Rectal smooth muscle tissue (tissue), 1 donor: Measurements from ENCODE around the gene STK38.
"Not testable (repeated sequence)": the region's sequence is repeated elsewhere in the genome, so short reads cannot be mapped to it uniquely, and the experiment has no call there.

Experiments
- H3K27ac ChIP-seq: one replicate; pipeline ENCODE4 v1.7.0; 2013; ENCODE audit warnings: low read depth, low read length, inconsistent platforms
- H3K27me3 ChIP-seq: one replicate; pipeline ENCODE4 v1.7.0; 2013; ENCODE audit warnings: low read length; ENCODE audit not compliant: control insufficient read depth, insufficient read depth
- H3K36me3 ChIP-seq: one replicate; pipeline ENCODE4 v1.7.0; 2013; ENCODE audit warnings: low read length; ENCODE audit not compliant: control insufficient read depth, insufficient read depth
- H3K4me1 ChIP-seq: one replicate; pipeline ENCODE4 v1.7.0; 2013; ENCODE audit warnings: low read length; ENCODE audit not compliant: control insufficient read depth, insufficient read depth
- H3K4me3 ChIP-seq: one replicate; pipeline ENCODE4 v1.7.0; 2013; ENCODE audit warnings: low read length
- H3K9ac ChIP-seq: one replicate; pipeline ENCODE4 v1.7.0; 2013; ENCODE audit warnings: low read length

The STK38 gene

DNA sequence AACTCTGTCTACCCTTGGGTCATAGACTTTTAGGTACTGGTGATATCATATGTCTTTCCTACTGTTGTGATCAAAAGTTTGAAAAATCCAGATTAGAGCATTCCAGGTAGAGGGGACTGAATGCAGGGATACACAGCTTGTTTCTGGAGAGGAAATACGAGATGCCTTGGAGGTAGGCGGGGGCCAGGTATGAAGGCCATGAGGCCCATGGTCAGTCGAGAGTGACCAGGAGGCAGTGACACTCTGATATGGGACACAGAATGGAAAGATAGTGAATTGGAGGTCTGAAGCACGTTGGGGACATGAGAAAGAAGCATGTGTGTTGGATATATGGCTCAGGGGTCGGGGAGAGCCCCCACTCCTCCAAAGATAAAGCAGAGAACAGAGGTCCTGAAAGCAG, 30.8 kb upstream of the STK38 start:
- Histone ChIP-seq H3K4me3 (no peak overlapping the region), H3K4me1 (peaks cover 10% of the 10 kb centered on the region), H3K27ac (peak overlapping the region; percentile 93), H3K36me3 (no peaks in the 10 kb centered on the region), H3K27me3 (no peaks in the 10 kb centered on the region), H3K9ac (no peak overlapping the region)

DNA sequence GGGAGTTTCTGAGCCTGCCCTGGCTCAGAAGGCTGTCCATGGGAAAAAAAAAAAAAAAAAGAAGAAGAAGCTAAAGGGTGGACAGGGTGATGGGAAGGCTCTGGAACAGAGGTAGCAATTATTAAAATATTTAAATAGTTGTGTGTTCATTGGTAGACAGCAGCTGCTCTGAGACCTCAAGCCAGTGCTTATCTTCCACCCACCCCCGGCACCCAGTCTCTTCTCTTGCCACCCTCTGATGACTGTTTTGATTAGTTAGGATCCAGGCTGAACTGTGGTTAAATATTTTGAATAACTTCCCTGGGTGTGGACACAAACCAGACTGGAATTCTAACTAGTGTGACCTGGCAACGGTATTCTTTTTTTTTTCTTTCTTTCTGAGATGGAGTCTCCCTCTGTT, 30.0 kb upstream of the STK38 start:
- Histone ChIP-seq H3K9ac (no peak overlapping the region), H3K4me3 (no peak overlapping the region), H3K4me1 (peaks cover 10% of the 10 kb centered on the region), H3K27me3 (no peaks in the 10 kb centered on the region), H3K36me3 (no peaks in the 10 kb centered on the region), H3K27ac (no peak overlapping the region)

DNA sequence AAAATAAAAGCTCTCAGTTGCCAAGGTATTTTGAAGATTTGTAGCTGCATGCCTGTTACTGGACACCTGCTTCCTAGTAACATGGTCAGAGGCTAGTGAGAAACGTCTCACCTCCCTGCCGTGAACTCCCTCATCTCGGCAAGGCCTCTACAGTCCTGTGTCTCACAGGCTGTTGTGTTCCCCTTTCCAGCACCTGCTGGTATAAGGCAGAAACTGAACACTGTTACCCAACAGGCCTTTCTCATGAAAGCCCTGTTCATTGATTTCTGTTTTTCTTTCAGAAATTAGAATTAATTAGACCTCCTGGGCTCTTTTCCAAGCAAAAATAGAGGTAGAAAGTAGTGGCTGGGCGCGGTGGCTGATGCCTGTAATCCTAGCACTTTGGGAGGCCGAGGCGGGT, 29.3 kb upstream of the STK38 start:
- Histone ChIP-seq H3K9ac (no peak overlapping the region), H3K36me3 (no peaks in the 10 kb centered on the region), H3K27me3 (no peaks in the 10 kb centered on the region), H3K4me1 (peaks cover 10% of the 10 kb centered on the region), H3K4me3 (no peak overlapping the region), H3K27ac (no peak overlapping the region)

DNA sequence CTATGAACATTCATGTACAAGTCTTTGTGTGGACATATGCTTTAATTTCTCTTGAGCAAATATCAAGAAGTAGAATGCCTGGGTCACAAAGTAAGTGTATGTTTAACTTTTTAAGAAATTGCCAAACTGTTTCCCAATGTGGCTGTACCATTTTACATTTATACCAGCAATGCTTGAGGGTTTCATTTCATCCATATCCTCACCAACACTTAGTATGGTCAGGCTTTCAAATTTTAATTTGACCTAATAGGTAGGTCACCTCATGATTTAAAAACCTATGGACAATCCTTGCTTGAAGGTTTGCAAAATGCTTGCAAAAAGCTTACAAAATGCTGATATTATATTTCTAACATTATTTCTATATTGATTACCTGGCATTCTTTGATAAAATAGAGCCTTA, 27.4 kb upstream of the STK38 start:
- H3K27ac ChIP-seq: no peak overlapping the region
- H3K4me1 ChIP-seq: peaks cover 9% of the 10 kb centered on the region
- H3K27me3 ChIP-seq: no peaks in the 10 kb centered on the region
- no peak overlapping the region for H3K4me3 ChIP-seq
- no peaks in the 10 kb centered on the region for H3K36me3 ChIP-seq
- no peak overlapping the region for H3K9ac ChIP-seq

DNA sequence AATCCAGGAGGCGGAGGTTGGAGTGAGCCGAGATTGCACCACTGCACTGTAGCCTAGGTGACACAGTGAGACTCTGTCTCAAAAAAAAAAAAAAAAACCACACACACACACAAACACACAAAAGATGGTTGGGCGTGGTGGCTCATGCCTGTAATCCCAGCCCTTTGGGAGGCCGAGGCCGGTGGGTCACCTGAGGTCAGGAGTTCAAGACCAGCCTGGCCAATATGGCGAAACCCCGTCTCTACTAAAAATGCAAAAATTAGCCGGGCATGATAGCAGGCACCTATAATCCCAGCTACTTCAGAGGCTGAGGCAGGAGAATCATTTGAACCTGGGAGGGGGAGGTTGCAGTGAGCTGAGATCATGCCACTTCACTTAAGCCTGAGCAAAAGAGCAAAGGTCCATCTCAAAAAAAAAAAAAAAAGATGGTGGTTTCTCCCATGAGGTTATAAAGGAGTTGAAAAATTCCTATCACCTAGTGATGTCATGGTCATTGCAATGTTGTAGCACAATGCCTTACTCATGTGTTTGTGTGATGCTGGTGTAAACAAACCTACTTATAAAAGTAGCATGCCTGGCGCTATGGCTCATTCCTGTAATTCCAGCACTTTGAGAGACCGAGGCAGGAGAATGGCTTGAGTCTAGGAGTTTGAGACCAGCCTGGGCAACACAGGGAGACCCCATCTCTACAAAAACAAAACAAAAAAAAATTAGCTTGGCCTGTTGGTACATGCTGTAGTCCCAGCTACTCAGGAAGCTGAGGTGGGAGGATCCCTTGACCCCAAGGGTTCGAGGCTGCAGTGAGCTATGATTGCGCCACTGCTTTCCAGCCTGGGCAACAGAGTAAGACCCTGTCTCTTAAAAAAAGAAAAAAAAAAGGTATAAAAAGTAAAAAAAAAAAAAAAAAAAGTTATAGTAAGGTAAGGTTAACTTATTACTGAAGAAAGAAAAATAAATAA, 25.4 kb upstream of the STK38 start:
- H3K9ac ChIP-seq, H3K27ac ChIP-seq, H3K27me3 ChIP-seq, H3K4me1 ChIP-seq, H3K36me3 ChIP-seq, H3K4me3 ChIP-seq: not testable (repeated sequence)

DNA sequence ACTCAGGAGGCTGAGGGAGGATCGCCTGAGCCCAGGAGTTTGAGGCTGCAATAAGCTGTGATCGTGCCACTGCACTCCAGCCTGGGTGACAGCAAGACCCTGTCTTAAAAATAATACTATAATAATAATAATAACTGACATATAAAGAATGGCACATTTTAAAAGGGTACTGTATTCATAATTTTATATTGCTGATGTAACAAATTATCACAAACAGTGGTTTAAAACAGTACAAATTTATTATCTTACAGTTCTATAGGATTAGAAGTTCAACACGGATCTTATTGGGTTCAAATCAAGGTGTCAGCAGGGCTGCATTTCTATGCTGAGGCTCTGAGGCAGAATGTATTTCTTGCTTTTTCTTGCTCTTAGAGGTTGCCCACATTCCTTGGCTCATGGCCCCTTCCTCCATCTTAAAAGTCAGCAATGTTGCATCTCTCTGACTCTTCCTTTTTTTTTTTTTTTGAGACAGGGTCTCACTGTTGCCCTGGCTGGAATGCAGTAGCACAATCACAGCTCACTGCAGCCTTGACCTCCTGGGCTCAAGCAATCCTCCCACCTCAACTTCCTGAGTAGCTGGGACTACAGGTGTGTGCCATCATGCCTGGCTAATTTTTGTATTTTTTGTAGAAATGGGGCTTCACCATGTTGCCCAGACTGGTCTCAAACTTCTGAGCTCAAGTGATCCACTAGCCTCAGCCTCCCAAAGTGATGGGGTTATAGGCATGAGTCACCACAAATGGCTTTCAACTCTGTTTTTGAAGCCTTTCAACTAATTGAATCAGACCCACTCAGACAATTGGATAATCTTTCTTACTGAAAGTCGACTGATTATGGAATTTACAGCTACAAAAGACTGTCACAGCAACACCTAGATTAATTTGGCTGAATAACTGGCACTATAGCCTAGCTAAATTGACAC, 24.1 kb upstream of the STK38 start:
- Histone ChIP-seq H3K27ac (no peak overlapping the region), H3K9ac (no peak overlapping the region), H3K36me3 (no peaks in the 10 kb centered on the region), H3K4me3 (no peak overlapping the region), H3K4me1 (no peaks in the 10 kb centered on the region), H3K27me3 (no peaks in the 10 kb centered on the region)

DNA sequence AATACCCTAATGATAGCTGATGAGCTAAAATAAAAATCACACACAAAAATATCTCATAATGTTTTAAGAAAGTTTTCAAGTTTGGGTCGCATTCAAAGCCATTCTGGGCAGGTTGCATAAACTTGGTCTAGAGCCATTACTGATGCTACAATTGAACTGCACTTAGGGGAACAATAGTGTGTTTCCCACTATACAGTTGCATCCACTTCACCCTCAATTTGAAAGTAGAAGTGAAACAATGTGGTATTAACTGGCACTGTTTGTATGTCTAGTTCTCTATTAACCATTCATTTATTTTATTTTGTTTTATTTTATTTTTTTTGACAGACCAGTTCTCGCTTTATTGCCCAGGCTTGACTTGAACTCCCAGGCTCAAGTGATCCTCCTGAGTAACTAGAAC, 23.0 kb upstream of the STK38 start:
- no peak overlapping the region for H3K9ac ChIP-seq
- H3K4me1 ChIP-seq: no peaks in the 10 kb centered on the region
- no peak overlapping the region for H3K4me3 ChIP-seq
- no peak overlapping the region for H3K27ac ChIP-seq
- no peaks in the 10 kb centered on the region for H3K36me3 ChIP-seq
- H3K27me3 ChIP-seq: no peaks in the 10 kb centered on the region

DNA sequence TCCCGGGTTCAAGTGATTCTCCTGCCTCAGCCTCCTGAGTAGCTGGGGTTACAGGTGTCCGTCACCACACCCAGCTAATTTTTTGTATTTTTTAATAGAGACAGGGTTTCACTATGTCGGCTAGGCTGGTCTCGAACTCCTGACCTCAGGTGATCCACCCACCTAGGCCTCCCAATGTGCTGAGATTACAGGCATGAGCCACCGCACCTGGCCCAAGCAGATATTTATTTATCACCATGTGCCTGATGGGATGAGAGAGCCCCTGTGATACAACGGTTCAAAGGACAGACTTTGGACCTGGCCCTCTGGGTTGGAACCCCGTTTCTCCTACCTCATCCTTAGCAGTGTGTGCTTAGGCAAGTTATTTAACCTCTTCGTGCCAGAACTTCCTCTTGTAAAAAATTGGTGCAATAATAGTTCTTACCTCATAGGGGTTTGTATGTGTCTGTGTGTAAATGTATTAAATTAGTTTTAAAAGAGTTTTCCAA, 19.2 kb upstream of the STK38 start:
- no peaks in the 10 kb centered on the region for H3K4me1 ChIP-seq
- H3K9ac ChIP-seq: no peak overlapping the region
- H3K36me3 ChIP-seq: no peaks in the 10 kb centered on the region
- no peaks in the 10 kb centered on the region for H3K27me3 ChIP-seq
- H3K27ac ChIP-seq: no peak overlapping the region
- H3K4me3 ChIP-seq: no peak overlapping the region

DNA sequence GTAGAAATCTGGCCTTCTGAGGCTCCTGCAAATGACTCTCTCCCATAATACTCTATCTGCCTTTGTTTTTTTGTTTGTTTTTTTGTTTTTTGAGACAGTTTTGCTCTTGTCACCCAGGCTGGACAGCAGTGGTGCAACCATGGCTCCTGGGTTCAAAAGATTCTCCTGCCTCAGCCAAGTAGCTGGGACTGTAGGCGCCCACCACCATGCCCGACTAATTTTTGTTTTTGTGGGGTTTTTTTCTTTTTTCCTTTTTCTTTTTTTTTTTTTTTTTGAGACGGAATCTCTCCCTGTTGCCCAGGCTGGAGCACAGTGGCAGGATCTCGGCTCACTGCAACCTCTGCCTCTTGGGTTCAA, 16.6 kb upstream of the STK38 start:
- Histone ChIP-seq H3K9ac (no peak overlapping the region), H3K4me3 (no peak overlapping the region), H3K36me3 (no peaks in the 10 kb centered on the region), H3K27ac (no peak overlapping the region), H3K27me3 (no peaks in the 10 kb centered on the region), H3K4me1 (no peaks in the 10 kb centered on the region)

DNA sequence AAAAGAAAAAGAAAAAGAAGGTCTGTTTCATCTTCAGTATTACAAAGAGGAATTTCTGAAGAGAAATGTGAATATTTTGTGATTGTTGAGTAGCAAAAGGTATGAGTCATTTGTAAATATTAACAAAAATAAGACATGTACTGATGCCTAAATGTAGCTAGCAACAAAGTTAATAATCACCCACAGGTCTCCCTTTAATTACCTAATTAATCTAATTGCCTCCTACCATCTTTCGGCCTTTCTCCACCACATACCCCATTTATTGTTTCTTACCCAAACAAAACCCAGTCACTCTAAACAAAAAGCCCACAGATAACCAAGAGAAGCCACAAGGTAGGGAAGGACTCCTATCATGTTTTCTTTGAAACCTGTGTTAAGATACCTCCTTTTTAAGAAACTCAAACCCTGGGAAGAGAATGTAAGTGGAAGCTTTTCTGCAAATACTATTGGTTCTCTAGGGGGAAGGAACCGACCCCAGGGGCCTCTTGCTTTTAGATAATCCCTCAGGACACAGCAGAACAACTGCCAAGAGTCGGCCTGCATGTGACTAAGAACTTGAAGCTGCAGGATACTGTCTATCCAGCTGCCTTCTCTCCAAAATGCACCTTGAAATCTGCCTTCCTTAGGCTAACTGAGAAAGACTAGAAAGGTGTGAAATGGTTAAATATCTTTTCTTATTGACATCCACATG, 16.1 kb upstream of the STK38 start:
- Histone ChIP-seq H3K4me1 (no peaks in the 10 kb centered on the region), H3K27ac (no peak overlapping the region), H3K4me3 (no peak overlapping the region), H3K9ac (no peak overlapping the region), H3K27me3 (no peaks in the 10 kb centered on the region), H3K36me3 (no peaks in the 10 kb centered on the region)

DNA sequence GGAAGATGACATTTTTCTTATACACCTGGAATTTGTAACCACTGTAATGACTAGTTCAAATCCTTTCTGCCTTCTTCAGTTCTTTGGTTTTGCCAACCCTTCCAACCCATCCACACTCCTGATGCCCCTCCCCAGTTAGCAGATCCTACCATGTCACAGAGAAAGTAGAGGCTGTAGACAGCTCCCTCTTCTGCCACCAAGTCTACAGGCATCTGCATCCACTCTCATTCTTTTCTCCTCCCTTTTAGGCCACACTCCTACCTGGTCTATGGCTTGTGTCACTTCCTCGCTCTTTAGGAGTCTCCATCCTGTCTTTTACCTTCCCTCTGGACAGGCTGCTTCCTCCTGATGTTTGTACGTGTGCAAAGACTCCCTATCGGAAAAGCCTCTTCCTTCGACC, 13.5 kb upstream of the STK38 start:
- Histone ChIP-seq H3K27ac (no peak overlapping the region), H3K36me3 (no peaks in the 10 kb centered on the region), H3K4me3 (no peak overlapping the region), H3K9ac (no peak overlapping the region), H3K4me1 (no peaks in the 10 kb centered on the region), H3K27me3 (no peaks in the 10 kb centered on the region)
